CD4-positive, alpha-beta T cell treated with Interleukin-21 for 1 hour (primary cell): ENCODE data around the gene PRPF18.
"Not testable (repeated sequence)": the region's sequence is repeated elsewhere in the genome, so short reads cannot be mapped to it uniquely, and the experiment has no call there.

Source experiments
- DNase-seq: peaks from one replicate; pipeline ENCODE4 v3.0.0-alpha.2; 2020

Gene PRPF18, protein sequence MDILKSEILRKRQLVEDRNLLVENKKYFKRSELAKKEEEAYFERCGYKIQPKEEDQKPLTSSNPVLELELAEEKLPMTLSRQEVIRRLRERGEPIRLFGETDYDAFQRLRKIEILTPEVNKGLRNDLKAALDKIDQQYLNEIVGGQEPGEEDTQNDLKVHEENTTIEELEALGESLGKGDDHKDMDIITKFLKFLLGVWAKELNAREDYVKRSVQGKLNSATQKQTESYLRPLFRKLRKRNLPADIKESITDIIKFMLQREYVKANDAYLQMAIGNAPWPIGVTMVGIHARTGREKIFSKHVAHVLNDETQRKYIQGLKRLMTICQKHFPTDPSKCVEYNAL

DNA sequence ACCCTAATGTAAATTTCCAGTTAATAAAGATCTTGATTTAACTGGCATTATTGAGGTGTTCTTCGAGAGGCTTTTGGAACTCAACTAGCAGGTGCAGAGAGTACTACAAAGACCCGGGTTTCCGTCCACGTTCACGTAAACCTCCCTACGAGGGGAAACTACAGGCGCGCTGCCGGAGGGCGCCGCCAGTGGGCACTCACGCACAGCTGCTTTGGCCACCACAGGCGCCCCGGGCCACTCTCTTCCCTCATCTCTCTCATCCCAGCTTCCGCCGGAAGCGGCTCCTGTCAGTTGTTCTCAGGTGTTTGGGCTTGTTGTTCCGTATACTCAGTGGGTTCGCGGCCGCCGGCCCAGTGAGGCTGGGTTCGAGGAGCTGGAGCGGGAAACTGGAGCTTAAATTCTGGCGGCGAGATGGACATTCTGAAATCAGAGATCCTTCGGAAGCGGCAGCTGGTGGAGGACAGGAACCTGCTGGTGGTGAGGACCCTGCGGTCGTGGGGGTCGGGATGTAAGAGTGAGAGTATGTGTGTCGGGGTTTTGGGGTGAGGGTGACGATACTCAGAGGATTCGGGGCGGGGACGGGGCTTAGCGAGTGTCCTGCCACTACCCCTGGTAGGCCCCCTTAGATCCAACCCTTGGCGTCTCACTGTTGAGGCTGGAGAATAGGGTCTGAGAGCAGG, at the start of gene PRPF18:
PRPF18 (plus strand) TSS at position 290 of the 680 bp plus-strand sequence; CDS start at position 412, 122 bp downstream.
- DNase-seq = peak; percentile 94

DNA sequence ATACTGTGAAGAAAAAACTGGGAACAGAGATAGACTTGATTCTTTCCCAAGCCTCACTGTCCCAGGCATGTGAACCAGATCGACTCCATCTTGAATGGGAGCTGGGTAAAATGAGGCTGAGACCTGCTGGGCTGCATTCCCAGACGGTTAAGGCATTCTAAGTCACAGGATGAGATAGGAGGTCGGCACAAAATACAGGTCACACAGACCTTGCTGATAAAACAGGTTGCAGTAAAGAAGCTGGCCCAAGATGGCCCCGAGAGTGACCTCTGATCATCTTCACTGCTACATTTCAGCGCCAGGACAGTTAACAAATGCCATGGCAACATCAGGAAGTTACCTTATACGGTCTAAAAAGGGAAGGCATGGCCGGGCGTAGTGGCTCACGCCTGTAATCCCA, 48.8 kb upstream of the PRPF18 start:
- DNase-seq = not testable (repeated sequence)

DNA sequence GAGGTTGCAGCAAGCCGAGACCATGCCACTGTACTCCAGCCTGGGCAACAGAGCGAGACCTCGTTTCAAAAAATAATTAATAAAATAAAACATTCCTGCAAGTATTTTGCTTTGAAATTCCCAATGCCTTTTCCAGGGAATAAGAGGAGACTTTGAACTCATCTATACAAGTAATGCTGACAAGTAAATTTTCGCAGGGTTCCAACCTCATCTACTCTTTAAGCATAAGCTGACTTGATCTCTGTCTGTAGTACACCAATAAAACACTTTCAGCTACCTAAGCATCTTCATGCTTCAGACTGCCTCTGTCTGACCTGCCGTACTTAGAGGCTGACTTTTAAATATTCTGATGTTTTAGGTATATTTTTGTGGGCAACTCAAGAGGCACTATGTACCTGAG, 44.2 kb upstream of the PRPF18 start:
- DNase-seq = no peak

DNA sequence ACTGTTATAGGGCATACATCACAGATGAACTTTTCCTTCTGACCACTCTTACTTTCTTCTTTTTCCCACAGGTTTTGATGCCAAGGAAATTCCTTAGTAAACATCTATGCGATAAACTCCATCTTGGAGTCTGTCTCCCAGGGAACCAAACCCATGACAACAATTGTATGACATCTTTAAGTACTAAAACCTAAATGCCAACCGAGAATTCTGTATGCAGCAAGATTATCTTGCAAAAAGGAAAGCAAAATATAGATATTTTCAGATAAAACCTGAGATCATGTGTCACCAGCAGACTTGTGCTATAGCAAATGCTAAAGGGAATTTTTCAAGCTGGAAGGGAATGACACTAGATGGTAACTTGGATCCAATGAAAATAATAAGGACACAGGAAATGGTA, 36.0 kb upstream of the PRPF18 start:
- DNase-seq = no peak

DNA sequence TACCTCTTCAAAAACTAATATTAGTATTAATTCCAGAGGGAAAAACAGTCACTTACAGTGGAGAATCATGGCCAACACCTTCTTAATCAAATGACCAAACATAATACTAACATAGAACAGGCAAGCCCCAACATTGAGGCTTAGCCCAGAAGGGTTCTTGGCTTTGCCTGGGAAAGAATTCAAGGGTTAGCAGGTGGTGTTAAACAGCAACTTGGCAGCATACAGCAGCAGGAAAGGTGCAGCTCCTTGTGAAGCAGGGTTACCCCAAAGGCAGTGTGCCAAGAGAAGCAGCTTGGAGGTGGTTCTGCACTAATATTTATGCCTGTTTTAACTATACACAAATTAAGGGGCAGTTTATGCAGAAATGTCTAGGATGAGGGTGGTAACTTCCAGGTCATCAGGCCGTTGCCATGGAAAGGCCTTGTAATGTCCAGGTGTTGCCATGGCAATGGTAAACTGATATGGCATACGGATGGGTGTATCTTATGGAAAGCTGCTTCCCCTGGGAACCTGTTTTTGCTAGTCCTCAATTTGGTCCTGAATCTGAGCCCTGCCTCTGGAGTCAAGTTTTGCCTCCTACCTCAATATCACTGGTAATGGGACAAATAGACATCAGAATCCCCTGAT, 30.8 kb upstream of the PRPF18 start:
- no peak for DNase-seq

DNA sequence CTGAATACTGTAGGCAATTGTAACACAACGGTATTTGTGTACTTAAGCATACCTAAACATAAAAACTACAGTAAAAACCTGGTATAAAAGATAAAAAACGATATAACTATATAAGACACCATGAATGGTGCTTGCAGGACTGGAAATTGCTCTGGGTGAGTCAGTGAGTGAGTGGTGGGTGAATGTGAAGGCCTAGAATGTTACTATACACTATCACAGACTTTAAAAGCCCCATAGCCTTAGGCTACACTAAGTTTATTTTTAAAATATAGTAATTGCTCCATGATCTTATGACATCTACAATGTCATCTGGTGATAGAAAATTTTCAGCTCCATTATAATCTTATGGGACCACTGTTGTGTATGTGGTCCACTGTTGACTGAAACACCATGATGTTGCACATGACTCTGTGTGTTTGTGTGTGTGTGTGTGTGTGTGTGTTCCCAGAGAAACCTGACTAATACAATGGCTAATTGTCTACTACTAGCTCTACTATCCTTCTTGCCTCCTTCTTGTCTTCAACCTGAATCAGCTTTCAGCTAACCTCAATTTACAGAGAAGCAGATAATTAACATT, 27.6 kb upstream of the PRPF18 start:
- no peak for DNase-seq

DNA sequence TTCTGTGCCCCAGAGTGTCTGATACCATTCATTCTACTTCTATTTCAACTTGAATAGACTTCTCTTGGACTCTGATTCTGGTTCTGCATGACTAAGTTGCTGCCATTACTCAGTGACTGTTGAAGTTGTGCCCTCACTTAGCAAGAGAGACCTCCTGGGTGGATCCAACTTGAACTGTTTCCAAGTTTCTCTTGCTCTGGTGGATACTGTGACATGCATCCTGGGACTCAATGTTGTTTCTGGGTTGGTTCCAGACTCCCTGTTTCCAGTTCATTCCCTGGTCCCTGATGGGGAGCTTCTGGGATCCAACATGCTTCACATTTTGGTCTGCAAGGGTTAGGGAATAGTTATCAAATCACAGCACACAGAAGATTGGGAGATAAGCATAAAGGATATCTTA, 26.2 kb upstream of the PRPF18 start:
- no peak for DNase-seq

DNA sequence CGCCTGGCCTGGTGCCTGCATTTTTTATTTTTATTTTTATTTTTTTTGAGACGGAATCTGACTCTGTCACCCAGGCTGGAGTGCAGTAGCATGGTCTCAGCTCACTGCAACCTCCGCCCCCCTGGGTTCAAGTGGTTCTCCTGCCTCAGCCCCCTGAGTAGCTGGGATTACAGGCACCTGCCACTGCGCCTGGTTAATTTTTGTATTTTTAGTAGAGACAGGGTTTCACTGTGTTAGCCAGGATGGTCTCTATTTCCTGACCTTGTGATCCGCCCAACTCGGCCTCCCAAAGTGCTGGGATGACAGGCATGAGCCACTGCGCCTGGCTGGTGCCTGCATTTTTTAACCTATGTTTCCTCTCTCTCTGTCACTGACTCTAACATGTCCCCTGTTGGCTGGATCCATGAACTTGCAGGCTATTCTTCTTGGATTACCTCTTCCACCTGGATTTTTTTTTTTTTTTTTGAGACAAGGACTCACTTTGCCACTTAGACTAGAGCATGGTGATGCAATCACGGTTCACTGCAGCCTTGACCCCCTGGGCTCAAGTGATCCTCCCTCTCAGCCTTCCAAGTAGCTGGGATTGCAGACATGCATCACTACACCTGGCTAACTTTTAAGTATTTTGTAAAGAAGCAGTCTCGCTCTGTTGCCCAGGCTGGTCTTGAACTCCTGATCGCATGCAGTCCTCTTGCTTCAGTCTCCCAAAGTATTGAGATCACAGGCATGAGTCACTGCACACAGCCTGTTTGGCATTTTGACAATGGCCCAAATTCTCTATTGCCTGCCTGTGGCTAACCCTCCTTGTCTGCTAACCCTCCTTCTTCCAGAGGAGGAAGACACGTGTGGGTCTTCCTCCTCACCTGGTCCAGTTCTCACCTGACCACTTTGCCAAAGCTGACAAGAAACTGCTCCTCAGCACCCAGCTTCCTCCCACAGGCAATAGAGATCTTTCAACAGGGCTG, 23.0 kb upstream of the PRPF18 start:
- no peak for DNase-seq

DNA sequence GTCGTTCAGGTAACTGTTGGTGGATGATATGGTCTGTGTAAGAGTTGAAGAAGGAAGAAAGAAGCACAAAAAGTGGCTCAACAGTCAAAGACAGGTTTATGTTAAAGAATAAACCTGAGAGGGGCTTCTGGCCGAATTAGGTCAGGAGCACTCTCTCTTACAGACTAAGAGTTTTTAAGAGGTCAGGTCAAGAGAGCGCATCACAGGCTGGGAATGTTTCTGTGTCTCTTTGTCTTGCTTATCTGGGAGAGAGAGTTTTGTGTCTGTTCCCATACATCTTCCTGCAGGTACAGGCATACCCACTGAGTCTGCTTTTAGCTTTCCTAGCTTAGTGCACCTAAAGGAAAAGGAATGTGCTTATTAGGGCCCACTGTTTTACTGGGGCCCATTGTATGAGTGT, 22.2 kb upstream of the PRPF18 start:
- DNase-seq = no peak

DNA sequence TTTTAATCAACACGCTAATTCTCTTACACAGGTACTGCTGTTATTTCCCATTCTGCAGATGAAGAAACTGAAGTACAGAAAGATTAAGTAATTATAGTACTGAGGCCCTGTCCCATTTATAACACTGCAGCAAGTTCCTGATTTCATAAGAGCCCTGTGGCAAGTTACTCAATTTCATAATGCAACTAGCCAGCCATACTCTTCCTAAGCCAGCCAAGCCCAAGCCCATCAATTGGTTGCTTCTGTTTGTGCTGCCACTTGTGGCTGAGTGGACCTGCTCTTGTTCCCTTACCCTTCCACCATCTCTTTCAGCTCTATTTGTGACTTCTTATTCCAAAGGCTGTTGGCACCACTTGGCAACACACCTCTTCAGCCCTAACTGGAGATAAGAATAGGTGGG, 19.7 kb upstream of the PRPF18 start:
- no peak for DNase-seq

DNA sequence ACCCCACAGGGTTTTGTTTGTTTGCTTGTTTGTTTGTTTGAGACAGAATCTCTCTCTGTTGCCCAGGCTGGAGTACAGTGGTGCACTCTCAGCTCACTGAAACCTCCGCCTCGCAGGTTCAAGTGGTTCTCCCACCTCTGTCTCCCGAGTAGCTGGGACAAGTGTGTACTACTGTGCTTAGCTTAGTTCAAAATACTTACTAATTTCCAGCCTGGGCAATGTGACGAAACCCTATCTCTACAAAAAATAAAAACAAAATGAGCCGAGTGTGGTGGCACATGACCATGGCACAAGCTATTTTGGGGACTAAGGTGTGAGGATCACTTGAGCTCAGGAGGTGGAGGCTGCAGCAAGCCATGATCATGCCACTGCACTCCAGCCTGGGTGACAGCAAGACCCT, 15.2 kb upstream of the PRPF18 start:
- no peak for DNase-seq

DNA sequence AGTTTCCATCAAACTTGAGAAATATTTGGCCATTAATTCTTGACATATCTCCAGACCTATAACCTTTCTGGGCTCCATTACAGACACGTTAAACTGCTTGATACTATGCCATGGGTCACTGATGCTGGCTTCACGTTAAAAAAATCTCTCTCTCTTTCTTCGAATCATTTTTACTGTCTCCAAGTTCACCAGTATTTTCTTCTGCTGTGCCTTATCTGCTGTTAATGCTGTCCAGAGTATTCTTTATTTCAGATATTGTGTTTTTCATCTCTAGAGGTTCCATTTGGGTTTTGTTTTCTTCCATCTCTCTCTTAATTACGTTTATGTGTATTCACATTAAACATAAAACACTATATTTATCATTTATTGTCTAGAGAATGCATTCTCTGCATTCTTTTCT, 12.8 kb upstream of the PRPF18 start:
- no peak for DNase-seq

DNA sequence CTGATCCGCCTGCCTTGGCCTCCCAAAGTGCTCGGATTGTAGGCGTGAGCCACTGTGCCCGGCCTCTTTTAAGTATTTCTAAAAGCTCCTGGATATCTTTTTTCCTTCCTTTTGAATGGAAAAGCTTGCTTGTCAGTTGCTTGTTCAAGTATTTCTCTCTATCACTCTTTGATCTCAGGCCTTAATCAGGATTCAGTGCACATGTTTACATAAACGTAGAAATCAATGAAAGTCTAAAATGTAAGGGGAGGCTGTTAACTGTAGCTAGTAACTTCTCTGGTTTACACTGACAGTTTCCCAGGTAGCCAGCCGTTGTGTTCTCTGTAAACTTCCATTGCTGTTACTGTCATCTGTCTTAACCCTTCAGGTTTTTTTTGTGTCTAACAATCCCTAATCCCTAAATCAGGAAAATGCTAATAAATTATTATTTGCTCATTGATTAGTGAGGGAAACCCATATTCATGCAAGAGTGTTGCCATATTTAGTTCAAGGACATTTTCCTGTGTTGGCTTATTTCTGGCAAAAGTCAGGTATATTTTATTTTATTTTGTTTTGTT, 1.5 kb upstream of the PRPF18 start:
- DNase-seq = no peak

DNA sequence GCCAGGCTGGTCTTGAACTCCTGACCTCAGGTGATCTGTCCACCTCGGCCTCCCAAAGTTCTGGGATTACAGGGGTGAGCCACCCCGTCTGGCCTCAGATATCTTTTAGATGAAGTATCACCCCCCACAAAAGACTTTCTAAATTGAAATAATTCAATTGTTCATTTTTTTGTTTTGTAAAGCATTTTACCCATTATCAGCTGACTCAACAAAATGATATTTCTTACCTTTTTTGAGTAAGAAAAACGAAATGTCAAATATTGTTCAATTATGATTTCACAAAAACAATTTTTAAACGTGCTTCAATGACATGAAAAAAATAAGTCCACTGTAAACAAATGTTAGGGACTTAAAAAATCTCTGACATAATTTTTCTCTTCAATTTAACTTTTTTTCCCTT, 822 bp upstream of the PRPF18 start:
- DNase-seq = no peak

DNA sequence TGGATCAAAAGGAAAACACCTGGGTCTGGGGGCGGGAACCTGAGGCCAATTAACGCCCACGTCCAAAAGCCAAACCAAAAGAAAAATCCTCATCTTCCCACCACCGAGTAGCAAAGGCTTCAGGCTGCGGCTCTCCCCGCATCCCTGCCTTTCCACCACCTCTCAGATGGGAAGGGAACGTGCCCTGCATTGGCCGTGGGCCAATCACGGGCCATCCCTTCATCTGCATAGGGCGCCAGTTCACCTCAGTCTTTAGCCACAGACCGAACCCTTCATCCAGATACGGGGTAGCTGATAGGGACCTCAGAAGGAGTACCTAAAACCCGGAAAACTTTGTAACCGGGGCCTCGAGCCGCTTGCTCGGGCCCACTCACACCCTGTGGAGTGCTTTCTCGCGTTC, 626 bp downstream of the PRPF18 start:
- DNase-seq = peak; percentile 7

DNA sequence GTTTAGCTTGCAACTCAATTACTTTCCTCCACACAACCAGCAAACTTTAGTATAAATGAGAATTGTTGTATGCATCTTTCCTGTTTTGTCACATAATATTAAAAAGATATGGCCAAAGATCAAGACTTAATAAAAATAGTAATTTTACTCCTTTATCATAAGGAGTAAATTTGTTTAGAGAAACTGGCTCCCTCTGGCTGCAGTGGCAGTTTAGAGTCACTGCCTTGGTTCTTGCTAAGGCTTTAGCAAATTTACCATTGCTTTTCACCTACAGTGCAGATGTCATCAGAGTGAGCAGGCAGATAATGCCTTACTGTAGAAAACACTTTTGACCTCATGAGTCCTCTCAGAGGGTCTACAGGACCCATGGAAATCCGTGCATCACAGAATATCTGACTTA, 2.6 kb downstream of the PRPF18 start:
- DNase-seq = no peak

DNA sequence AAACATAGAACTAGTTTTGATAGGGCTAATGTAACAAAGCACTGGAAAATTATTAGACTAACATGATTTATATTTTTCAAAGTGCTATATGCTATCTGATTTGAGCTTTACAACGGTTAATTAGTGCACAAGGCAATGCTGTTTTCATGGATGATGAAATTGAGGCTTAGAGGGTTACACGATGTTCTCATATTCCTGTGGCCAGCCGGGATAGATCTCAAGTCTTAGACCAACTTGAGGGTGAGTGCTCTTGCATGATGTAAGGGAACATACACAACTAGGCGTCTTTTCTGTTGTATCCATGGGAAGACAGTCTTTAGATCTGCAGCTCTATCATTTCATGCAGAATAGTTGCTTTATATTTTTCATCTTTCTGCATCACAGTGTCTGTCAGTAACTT, 4.1 kb downstream of the PRPF18 start:
- DNase-seq = no peak

DNA sequence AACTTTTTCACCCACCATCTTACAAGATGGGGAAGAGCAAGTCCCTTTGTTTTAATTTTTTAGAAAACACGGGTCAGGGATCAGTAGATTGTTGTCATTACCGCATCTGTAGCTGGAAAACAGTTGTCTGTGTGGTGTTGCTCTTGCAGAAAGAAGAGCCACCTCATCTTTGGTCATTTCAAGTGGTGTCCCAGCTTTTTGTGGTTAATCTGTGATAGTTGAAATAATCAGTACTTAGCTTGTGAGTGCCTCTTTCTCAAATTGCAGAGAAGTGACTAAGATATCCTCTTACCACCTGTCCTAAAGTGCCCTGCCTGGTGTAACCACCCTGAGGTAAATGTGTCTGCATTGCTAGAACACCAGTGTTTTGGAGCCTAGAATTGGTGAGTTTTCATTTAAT, 5.5 kb downstream of the PRPF18 start:
- no peak for DNase-seq

DNA sequence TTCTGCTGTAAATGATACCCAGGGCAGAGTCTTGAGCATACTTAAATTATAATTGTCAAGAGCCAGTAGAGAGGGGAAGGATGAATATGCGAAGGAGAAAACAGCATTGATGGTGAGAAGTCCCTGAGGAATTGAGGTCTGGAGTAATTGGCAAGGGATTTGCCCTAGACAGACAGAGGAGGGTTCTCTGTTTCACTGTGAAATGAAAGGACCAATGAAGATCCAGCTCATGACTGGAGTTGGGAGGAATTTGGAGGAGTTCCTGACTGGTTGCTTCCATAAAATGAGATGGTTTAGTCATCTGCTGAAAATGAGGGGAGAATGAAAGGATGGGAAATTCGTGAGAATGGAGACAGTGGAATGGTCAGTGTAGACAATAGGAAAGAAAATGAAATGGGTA, 6.8 kb downstream of the PRPF18 start:
- DNase-seq = no peak

DNA sequence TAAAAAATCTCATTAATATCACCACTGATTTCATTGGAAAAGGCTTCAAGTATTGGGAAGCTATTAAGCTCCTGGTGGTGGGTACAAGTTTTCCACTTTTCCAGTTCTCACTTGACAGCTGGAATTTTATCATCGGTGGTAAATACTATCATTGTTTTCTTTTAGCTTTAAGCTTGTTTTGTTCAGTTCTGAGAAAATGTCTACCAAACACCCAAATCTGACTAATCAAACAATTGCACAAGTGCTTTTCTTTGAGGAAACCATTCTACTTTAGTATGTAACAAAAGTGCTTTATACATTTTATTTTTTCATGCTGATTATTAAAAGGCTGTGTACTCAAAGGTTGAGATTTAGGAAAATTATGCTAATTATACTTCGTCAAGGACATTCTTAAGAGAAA, 7.9 kb downstream of the PRPF18 start:
- DNase-seq = no peak

DNA sequence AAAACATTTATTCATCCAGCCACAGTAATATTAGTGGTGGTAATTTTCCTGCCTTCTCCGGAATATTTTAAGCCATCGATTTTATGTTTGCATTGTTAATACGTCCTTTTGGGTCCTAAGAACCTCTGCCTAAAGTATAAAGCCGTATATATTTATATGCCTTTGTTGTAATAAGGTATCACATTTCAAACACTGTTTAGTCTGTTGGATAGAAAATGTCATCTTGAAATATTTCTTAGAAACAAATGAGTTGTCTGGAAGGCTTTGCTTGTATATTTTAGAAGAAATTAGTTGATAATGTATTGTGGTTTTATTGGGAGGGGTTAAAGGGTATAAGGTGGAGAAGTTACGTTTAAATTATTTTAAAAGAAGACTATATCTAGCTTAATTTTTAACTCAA, 11.1 kb downstream of the PRPF18 start:
- DNase-seq = no peak

DNA sequence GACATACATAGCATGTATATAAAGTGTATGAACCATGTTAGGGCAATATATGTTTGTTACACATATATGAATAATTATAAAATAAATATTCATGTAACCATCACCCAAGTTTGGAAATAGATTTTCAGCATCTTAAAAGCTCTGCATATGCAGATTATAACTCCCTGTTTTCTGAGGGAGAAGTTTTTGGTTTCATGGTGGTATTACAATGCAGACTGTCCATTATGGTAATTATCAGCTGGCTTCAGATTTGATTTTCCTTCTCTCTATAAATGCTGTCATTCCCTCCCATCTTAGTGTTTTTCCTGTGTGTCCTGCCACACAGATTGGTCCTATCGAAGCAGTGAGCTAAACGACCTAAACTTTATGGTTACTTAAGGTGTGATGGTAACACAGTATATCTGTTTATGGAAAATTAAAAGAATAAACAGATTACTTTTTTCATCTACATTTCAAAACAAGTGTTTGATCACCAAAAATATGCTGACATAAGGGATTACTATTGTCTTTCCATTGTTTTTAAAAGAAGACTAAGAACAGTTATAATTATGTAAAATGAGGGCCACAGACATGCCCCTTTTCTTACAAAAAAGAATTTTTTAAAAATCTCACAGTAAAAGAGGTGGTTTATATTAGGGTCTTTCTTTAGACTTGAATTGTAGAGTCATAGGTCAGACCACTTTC, 17.7 kb downstream of the PRPF18 start:
- DNase-seq = no peak
